Astrocyte of the cerebellum (primary cell): ENCODE measurements around the gene MRPL20.
A peak's percentile ranks its signal among the peaks of the same experiment; 100 is the strongest.
"Not testable (repeated sequence)": the region's sequence is repeated elsewhere in the genome, so short reads cannot be mapped to it uniquely, and the experiment has no call there.

Source experiments
- DNase-seq: peaks from one replicate; pipeline ENCODE4 v3.0.0-alpha.2; 2011; ENCODE audit warnings: low read depth
- H3K4me3 ChIP-seq: 2 replicates; pipeline ENCODE4 v1.5.1; 2011; ENCODE audit warnings: mild to moderate bottlenecking, low read depth, low read length, moderate library complexity
- in situ Hi-C: cut with HindIII; loops from 2 replicates; pipeline ENCODE4 v1.10.0; 2017; ENCODE audit warnings: low sequenced_read_pairs
- TF ChIP-seq, protein P1 (sequence below): IDR thresholded peaks from 2 replicates; pipeline ENCODE4 v1.5.1; 2012; ENCODE audit warnings: low read length, low read depth, moderate library complexity, mild to moderate bottlenecking; ENCODE audit errors: missing control alignments

Gene MRPL20

GRCh38 chr1:1431845-1432273 is 24.8 kb upstream of the MRPL20 start:
- in situ Hi-C loops: no loop called here
- no peak for DNase-seq
- no peak overlapping the region for H3K4me3 ChIP-seq
- TF ChIP-seq, protein P1, sequence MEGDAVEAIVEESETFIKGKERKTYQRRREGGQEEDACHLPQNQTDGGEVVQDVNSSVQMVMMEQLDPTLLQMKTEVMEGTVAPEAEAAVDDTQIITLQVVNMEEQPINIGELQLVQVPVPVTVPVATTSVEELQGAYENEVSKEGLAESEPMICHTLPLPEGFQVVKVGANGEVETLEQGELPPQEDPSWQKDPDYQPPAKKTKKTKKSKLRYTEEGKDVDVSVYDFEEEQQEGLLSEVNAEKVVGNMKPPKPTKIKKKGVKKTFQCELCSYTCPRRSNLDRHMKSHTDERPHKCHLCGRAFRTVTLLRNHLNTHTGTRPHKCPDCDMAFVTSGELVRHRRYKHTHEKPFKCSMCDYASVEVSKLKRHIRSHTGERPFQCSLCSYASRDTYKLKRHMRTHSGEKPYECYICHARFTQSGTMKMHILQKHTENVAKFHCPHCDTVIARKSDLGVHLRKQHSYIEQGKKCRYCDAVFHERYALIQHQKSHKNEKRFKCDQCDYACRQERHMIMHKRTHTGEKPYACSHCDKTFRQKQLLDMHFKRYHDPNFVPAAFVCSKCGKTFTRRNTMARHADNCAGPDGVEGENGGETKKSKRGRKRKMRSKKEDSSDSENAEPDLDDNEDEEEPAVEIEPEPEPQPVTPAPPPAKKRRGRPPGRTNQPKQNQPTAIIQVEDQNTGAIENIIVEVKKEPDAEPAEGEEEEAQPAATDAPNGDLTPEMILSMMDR: no peak

DNA sequence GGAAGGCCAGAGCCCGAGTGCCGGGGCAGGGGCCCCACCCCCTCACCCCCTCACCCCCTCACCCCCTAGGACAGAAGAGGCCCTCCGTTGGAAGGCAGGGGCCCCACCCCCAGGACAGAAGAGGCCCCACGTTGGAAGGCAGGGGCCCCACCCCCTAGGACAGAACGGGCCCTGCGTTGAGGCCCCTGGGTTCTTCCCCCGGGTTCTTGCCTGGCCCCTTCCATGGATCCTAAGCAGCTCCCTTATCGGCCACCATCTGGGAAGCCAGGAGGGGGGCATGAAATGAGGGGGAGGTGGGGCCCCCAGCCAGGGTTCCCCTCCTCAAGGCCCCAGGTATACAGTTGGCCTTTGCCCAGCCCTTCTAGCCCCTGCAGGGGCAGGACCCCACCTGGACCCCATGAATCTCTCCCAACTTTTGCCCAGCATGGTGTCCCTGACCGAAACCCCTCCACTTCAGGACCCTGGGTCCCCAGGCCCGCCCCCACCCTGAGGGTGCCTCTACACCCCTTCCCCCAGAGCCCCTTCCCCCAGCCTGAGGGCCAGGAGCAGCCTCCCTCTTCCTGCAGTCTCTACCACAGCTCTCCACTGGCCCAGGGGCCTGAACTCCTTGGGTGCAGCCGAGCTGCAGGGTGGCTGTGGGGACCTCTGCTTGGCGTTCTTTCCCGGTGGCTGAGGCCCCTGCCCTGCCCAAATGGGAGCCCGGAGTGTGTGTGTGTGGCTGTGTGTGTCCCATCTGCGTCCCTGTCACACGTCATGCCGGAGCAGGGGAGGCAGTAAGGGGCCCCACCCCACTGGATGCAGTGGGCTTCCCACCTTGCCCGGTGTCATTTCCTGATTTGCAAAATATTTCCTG is 24.1 kb upstream of the MRPL20 start:
- TF ChIP-seq, protein P1: no peak
- no peak overlapping the region for H3K4me3 ChIP-seq
- in situ Hi-C loops: no loop called here
- no peak for DNase-seq

GRCh38 chr1:1430114-1430982 is 23.3 kb upstream of the MRPL20 start:
- in situ Hi-C loops: no loop called here
- DNase-seq: peak; percentile 40
- no peak overlapping the region for H3K4me3 ChIP-seq
- TF ChIP-seq, protein P1: peak; percentile 41

DNA sequence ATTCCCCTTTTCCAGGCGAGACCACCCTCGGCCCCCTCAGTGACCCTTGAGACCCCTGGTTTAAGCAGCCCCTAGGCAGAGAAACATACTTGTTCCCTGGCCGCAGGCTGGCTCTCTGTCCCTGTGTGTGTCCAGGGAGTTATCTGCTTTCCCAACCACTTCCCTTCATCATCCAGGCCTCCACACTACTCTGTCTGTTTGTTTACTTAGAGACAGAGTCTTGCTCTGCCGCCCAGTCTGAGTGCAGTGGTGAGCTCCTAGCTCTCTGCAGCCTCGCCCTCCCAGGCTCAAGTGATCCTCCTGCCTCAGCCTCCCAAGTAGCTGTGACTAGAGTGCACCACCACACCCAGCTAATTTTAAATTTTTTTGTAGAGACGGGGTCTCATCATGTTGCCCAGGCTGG is 22.6 kb upstream of the MRPL20 start:
- DNase-seq: no peak
- in situ Hi-C loops: no loop called here
- TF ChIP-seq, protein P1: no peak
- H3K4me3 ChIP-seq: no peak overlapping the region

DNA sequence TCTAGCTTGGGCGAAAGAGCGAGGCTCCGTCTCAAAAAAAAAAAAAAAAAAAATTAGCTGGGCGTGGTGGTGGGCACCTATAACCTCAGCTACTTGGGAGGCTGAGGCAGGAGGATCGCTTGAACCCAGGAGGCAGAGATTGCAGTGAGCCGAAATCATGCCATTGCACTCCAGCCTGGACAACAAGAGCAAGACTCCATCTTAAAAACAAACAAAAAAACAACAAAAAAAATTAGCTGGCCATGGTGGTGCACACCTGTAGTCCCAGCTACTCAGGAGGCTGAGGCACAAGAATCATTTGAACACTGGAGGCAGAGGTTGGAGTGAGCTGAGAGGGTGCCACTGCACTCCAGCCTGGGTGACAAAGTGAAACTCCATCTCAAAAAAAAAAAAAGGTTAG is 21.9 kb upstream of the MRPL20 start:
- DNase-seq, in situ Hi-C loops: not testable (repeated sequence)

DNA sequence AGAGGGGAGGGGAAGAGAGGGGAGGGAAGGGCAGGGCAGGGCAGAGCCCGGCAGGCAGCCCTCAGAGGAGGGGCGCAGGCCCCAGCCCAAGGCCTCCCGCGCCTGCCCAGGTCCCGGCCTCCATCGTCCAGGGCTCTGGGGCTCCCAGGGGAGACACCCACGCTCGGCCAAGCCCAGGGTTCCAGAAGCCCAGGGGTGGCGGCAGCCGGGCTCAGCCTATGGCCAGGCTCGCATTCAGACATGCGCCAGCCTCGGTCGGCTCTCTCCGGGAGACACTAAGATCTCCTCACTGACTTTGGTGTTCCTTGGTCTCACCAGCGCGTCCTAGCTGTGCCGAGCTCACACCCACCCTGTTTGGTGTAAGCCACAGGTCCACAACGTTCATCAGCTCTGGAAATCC is 21.1 kb upstream of the MRPL20 start:
- DNase-seq: no peak
- TF ChIP-seq, protein P1: no peak
- no peak overlapping the region for H3K4me3 ChIP-seq
- in situ Hi-C loops: no loop called here

More for the DNA sequence above, 21.9 kb upstream of the MRPL20 start:
- H3K4me3 ChIP-seq: not testable (repeated sequence)

DNA sequence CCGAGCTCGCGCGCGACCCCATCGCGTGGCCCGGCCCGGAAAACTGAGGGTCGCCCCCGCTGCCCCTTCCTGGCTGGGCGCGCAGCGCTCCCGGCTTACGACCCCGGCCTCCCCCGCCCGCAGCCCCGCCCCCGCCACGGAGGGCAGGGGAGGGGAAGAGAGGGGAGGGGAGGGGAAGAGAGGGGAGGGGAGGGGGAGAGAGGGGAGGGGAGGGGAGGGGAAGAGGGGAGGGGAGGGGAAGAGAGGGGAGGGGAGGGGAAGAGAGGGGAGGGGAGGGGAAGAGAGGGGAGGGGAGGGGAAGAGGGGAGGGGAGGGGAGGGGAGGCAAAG is 20.7 kb upstream of the MRPL20 start:
- TF ChIP-seq, protein P1: no peak
- no peak for DNase-seq
- H3K4me3 ChIP-seq: peak overlapping the region; percentile 41
- in situ Hi-C loops: no loop called here
